ENCODE results near the gene H2BK1. TPM values are rescaled to one million over a fixed set of nuclear protein-coding genes. Genes with fewer than 3 reads are reported as not detected.

Gene H2BK1
- total RNA-seq, 4 donors from 2014 or later = not detected

- H3K4me3 ChIP-seq = peak overlapping the region; percentile 37 to 75
- no peaks in the 10 kb centered on the region for H3K36me3 ChIP-seq
- no peaks in the 10 kb centered on the region for H3K9me3 ChIP-seq
- H3K4me1 ChIP-seq = peaks cover 0 to 87% (median 60%) of the 10 kb centered on the region in 3 donors
- WGBS, 2 donors (ENCODE audit: low coverage in 1 of 2) = 10 to 57% methylated on average over 1 to 7 of the region's 45 CpGs
- peak; percentile 19 for ATAC-seq
- peak overlapping the region; percentile 55 to 96 (median 94) for H3K27ac ChIP-seq
- H3K27me3 ChIP-seq = peaks cover 12% of the 10 kb centered on the region
- no peak for TF ChIP-seq EP300 (IDR thresholded peaks at IDR 0.05)
- peak; percentile 13 to 20 for TF ChIP-seq POLR2A (IDR thresholded peaks at IDR 0.05)
- no peak for TF ChIP-seq CTCF (IDR thresholded peaks at IDR 0.05)
- peak; percentile 28 for TF ChIP-seq POLR2AphosphoS5 (IDR thresholded peaks at IDR 0.05)
Observed at GRCh38 chr7:151249034-151249731, 38.9 kb upstream of the H2BK1 start.

GRCh38 chr7:151248346-151249033 lies 38.2 kb upstream of the H2BK1 start, which contains the start of gene SMARCD3:
Gene SMARCD3 (minus strand): TSS chr7:151248694. CDS start chr7:151248562, 132 bp downstream.
- Histone ChIP-seq H3K27ac (peak within 1 kb of the TSS; percentile 55 to 96 (median 94)), H3K27me3 (peaks cover 12% of the 10 kb centered on the region), H3K36me3 (no peaks in the 10 kb centered on the region), H3K9me3 (no peaks in the 10 kb centered on the region), H3K4me3 (peak within 1 kb of the TSS; percentile 37 to 75), H3K4me1 (peaks cover 0 to 93% (median 60%) of the 10 kb centered on the region in 3 donors)
- peak; percentile 40 for ATAC-seq
- TF ChIP-seq POLR2A (IDR thresholded peaks at IDR 0.05) = no peak
- TF ChIP-seq EP300 (IDR thresholded peaks at IDR 0.05) = no peak
- no peak for TF ChIP-seq CTCF (IDR thresholded peaks at IDR 0.05)
- no peak for TF ChIP-seq POLR2AphosphoS5 (IDR thresholded peaks at IDR 0.05)
- 0% methylated on average over 7 to 8 of the region's 71 CpGs for WGBS, 2 donors (ENCODE audit: low coverage in 1 of 2)

- H3K36me3 ChIP-seq = no peaks in the 10 kb centered on the region
- WGBS, 2 donors (ENCODE audit: low coverage in 1 of 2) = 0 to 15% methylated on average over 5 to 7 of the region's 29 CpGs
- H3K9me3 ChIP-seq = no peaks in the 10 kb centered on the region
- peak overlapping the region; percentile 55 to 96 (median 94) for H3K27ac ChIP-seq
- ATAC-seq = no peak
- H3K4me3 ChIP-seq = peak overlapping the region; percentile 37 to 75
- TF ChIP-seq EP300 (IDR thresholded peaks at IDR 0.05) = no peak
- no peak for TF ChIP-seq POLR2AphosphoS5 (IDR thresholded peaks at IDR 0.05)
- TF ChIP-seq CTCF (IDR thresholded peaks at IDR 0.05) = no peak
- TF ChIP-seq POLR2A (IDR thresholded peaks at IDR 0.05) = no peak
- peaks cover 0 to 93% (median 56%) of the 10 kb centered on the region in 3 donors for H3K4me1 ChIP-seq
- H3K27me3 ChIP-seq = peaks cover 12% of the 10 kb centered on the region
Observed at GRCh38 chr7:151247611-151248345, 37.5 kb upstream of the H2BK1 start.

- Histone ChIP-seq H3K9me3 (no peaks in the 10 kb centered on the region), H3K4me1 (peaks cover 0 to 88% (median 52%) of the 10 kb centered on the region in 3 donors), H3K36me3 (peaks cover 0 to 7% of the 10 kb centered on the region in 2 donors), H3K4me3 (peak overlapping the region in 1 of 2 donors; percentile 75), H3K27ac (peak overlapping the region; percentile 55 to 96 (median 94)), H3K27me3 (peaks cover 12% of the 10 kb centered on the region)
- TF ChIP-seq EP300 (IDR thresholded peaks at IDR 0.05) (no peak), POLR2AphosphoS5 (IDR thresholded peaks at IDR 0.05) (no peak), POLR2A (IDR thresholded peaks at IDR 0.05) (no peak), CTCF (IDR thresholded peaks at IDR 0.05) (no peak)
- whole genome bisulfite sequencing, 2 donors (ENCODE audit: low coverage in 1 of 2) = 27 to 40% methylated on average over 1 to 2 of the region's 4 CpGs
- no peak for ATAC-seq
Observed at GRCh38 chr7:151246851-151247580, 36.7 kb upstream of the H2BK1 start.

Data from gastroesophageal sphincter (tissue), 4 donors.